GM18517 (cell line): ENCODE results near the gene CCNK.

ENCODE experiments used
- ATAC-seq: cut with Tn5 transposase; IDR thresholded peaks from one replicate; pipeline ENCODE4 v1.9.1; 2021; ENCODE audit warnings: mild to moderate bottlenecking, moderate library complexity; ENCODE audit not compliant: unreplicated experiment

The CCNK gene

GRCh38 chr14:99550387-99550992 is 69.3 kb downstream of the CCNK start:
- ATAC-seq: no peak

GRCh38 chr14:99551034-99551922 is 70.1 kb downstream of the CCNK start:
- ATAC-seq: no peak

- no peak for ATAC-seq
These were observed 70.9 kb downstream of the CCNK start for GRCh38 chr14:99552021-99552553.

GRCh38 chr14:99552572-99553216 is 71.5 kb downstream of the CCNK start:
- no peak for ATAC-seq

- no peak for ATAC-seq
These were observed 73.0 kb downstream of the CCNK start for GRCh38 chr14:99554184-99554583.

- ATAC-seq: no peak
These were observed 73.7 kb downstream of the CCNK start for GRCh38 chr14:99554757-99555531.

GRCh38 chr14:99556134-99556791 is 75.1 kb downstream of the CCNK start:
- ATAC-seq: no peak

GRCh38 chr14:99559286-99559990 is 78.2 kb downstream of the CCNK start:
- no peak for ATAC-seq

- no peak for ATAC-seq
These were observed 79.2 kb downstream of the CCNK start for GRCh38 chr14:99560403-99560802.

- no peak for ATAC-seq
These were observed 79.9 kb downstream of the CCNK start for GRCh38 chr14:99560922-99561683.

- no peak for ATAC-seq
These were observed 80.7 kb downstream of the CCNK start for GRCh38 chr14:99561864-99562263.
